K562 (cell line): ENCODE data around the gene SLC5A10. TPM values are rescaled to one million over a fixed set of nuclear protein-coding genes. Genes with fewer than 3 reads are reported as not detected.

Experiments
- BRF2 ChIP-seq: IDR thresholded peaks from 3 replicates; pipeline ENCODE4 v1.6.1; 2011; ENCODE audit warnings: borderline replicate concordance, mild to moderate bottlenecking; ENCODE audit not compliant: insufficient read length, insufficient read depth
- CCNT2 ChIP-seq: IDR thresholded peaks from 2 replicates; pipeline ENCODE4 v1.6.1; 2011; ENCODE audit warnings: borderline replicate concordance, low read depth, mild to moderate bottlenecking, moderate library complexity, mixed read lengths, low read length; ENCODE audit not compliant: insufficient read length; ENCODE audit errors: extremely low read depth
- CSDE1 ChIP-seq, 2 experiments: fragments of 450-650 bp; IDR thresholded peaks; 2 replicates each; pipeline ENCODE4 v1.6.1; 2016; ENCODE audit warnings: mild to moderate bottlenecking in 1 of 2
- CTBP1 ChIP-seq: fragments of 450-650 bp; IDR thresholded peaks from 2 replicates; pipeline ENCODE4 v1.6.1; 2016; ENCODE audit warnings: borderline replicate concordance
- DPF2 ChIP-seq: fragments of 450-650 bp; IDR thresholded peaks from 2 replicates; pipeline ENCODE4 v1.6.1; 2016
- ETS2 ChIP-seq: IDR thresholded peaks from 2 replicates; pipeline ENCODE4 v1.6.1; 2016; ENCODE audit warnings: borderline replicate concordance, missing genetic modification characterization, mild to moderate bottlenecking, moderate library complexity, missing compliant biosample characterization; ENCODE audit not compliant: poor library complexity, severe bottlenecking
- HCFC1 ChIP-seq: IDR thresholded peaks from 2 replicates; pipeline ENCODE4 v1.6.1; 2012; ENCODE audit warnings: low read depth, low read length, improper control_type of control experiment
- HDAC6 ChIP-seq: IDR thresholded peaks from 2 replicates; pipeline ENCODE4 v1.6.1; 2012; ENCODE audit warnings: low read depth, mild to moderate bottlenecking, control low read depth, inconsistent platforms, low read length, moderate library complexity
- JUND ChIP-seq, 2 experiments: IDR thresholded peaks; 2 replicates in 1 of 2; 3 replicates in 1 of 2; pipeline ENCODE4 v1.6.1; 2011; ENCODE audit warnings: borderline replicate concordance in 2 of 2, low read depth in 2 of 2, low read length in 2 of 2, improper control_type of control experiment in 1 of 2, missing biosample characterization in 1 of 2, missing genetic modification characterization in 1 of 2, missing genetic modification reagents in 1 of 2
- KAT8 ChIP-seq: fragments of 450-650 bp; IDR thresholded peaks from 2 replicates; pipeline ENCODE4 v1.6.1; 2016; ENCODE audit warnings: low read depth, mild to moderate bottlenecking
- KLF16 ChIP-seq: IDR thresholded peaks from 2 replicates; pipeline ENCODE4 v1.6.1; 2016; ENCODE audit warnings: antibody characterized with exemption
- MAZ ChIP-seq, 2 experiments: fragments of 450-650 bp in 1 of 2; sonication (generic) in 1 of 2; formaldehyde crosslinking; IDR thresholded peaks in 1 of 2; conservative IDR thresholded peaks in 1 of 2; 2 replicates each; pipeline versions ENCODE4 v1.4.0 to v1.5.0; 2020; ENCODE audit warnings: mild to moderate bottlenecking in 1 of 2, missing genetic modification reagents in 1 of 2
- NUFIP1 ChIP-seq: fragments of 450-650 bp; IDR thresholded peaks from 2 replicates; pipeline ENCODE4 v1.6.1; 2018; ENCODE audit not compliant: partially characterized antibody
- OTX1 ChIP-seq: fragments of 450-650 bp; formaldehyde crosslinking; IDR thresholded peaks from 2 replicates; pipeline ENCODE4 v1.4.0; 2022; ENCODE audit warnings: mild to moderate bottlenecking
- PHB ChIP-seq: fragments of 250-450 bp; sonication (Bioruptor Pico); IDR thresholded peaks from 2 replicates; pipeline ENCODE4 v1.5.0; 2021
- POLR2A ChIP-seq: fragments of 450-650 bp; conservative IDR thresholded peaks from 2 replicates; pipeline ENCODE4 v1.6.1; 2016
- PTRF ChIP-seq: fragments of 450-650 bp; IDR thresholded peaks from 2 replicates; pipeline ENCODE4 v1.6.1; 2016; ENCODE audit warnings: mild to moderate bottlenecking, missing genetic modification characterization, missing compliant biosample characterization
- PYGO2 ChIP-seq: fragments of 450-650 bp; IDR thresholded peaks from 2 replicates; pipeline ENCODE4 v1.6.1; 2016; ENCODE audit warnings: mild to moderate bottlenecking, missing genetic modification characterization, moderate library complexity, missing compliant biosample characterization
- RFX1 ChIP-seq: fragments of 450-650 bp; IDR thresholded peaks from 2 replicates; pipeline ENCODE4 v1.6.1; 2016; ENCODE audit warnings: mild to moderate bottlenecking, moderate library complexity
- RFX5 ChIP-seq: IDR thresholded peaks from 2 replicates; pipeline ENCODE4 v1.6.1; 2011; ENCODE audit warnings: low read depth, mild to moderate bottlenecking, improper control_type of control experiment, low read length
- SFPQ ChIP-seq: fragments of 200-400 bp; formaldehyde crosslinking; IDR thresholded peaks from 2 replicates; pipeline ENCODE4 v1.6.1; 2017; ENCODE audit warnings: mild to moderate bottlenecking, low read depth, low read length, moderate library complexity
- SREBF1 ChIP-seq: fragments of 150-350 bp; IDR thresholded peaks from 2 replicates; pipeline ENCODE4 v1.6.1; 2014; ENCODE audit warnings: antibody characterized with exemption, low read depth, low read length, borderline replicate concordance
- ZBTB1 ChIP-seq: sonication (generic); formaldehyde crosslinking; IDR thresholded peaks from 2 replicates; pipeline ENCODE4 v1.8.1; 2023; ENCODE audit warnings: missing genetic modification reagents, low read depth, mild to moderate bottlenecking, borderline replicate concordance
- ZBTB9 ChIP-seq: fragments of 450-650 bp; formaldehyde crosslinking; IDR thresholded peaks from 2 replicates; pipeline ENCODE4 v1.4.0; 2020; ENCODE audit warnings: mild to moderate bottlenecking, moderate library complexity
- ZNF354B ChIP-seq: fragments of 250-450 bp; sonication (Bioruptor Pico); IDR thresholded peaks from 2 replicates; pipeline ENCODE4 v1.4.0; 2020
- ZNF644 ChIP-seq: fragments of 200-800 bp; sonication (Bioruptor generic); IDR thresholded peaks from 2 replicates; pipeline ENCODE4 v1.6.1; 2016; ENCODE audit warnings: low read depth, missing genetic modification characterization, missing compliant biosample characterization
- ZNF79 ChIP-seq: fragments of 250-450 bp; sonication (Bioruptor Pico); IDR thresholded peaks from 2 replicates; pipeline ENCODE4 v1.4.0; 2020; ENCODE audit warnings: low read depth, mild to moderate bottlenecking, moderate library complexity
- polyA plus RNA-seq, 8 experiments: library from polyadenylated mRNA; depleted of rRNA in 4 of 8; stranded (reverse) in 5 of 8; unstranded in 3 of 8; fragments of >200 nt; fragmentation: Nextera tagmentation in 2 of 8; fragmentation: Illumina TruSeq in 1 of 8; extraction: Ambion mirVana in 2 of 8; extraction: Trizol in 1 of 8; gene quantifications; 2 replicates each; pipeline versions ENCODE4 v1.2.1 to v1.2.3, GENCODE V29; 2011 to 2014; ENCODE audit warnings: inconsistent platforms in 1 of 8, missing spikeins in 1 of 8
- total RNA-seq, 7 experiments: library from RNA; depleted of rRNA in 6 of 7; stranded (reverse); fragments of >200 nt in 6 of 7; fragmentation: Illumina TruSeq in 2 of 7; extraction: Trizol in 2 of 7; gene quantifications; 2 replicates each; pipeline versions ENCODE4 v1.2.1 to v1.2.3, GENCODE V29; 2011 to 2021; ENCODE audit warnings: low replicate concordance in 1 of 7

Gene SLC5A10
- total and polyA plus RNA-seq, 9 of the 15 experiments (the other 6 are each of a cell fraction or from before 2014, with no cell fraction given), result 0.03 to 0.09 (median 0.03) TPM; not detected in 5

GRCh38 chr17:18997650-18998196 is 45.8 kb downstream of the SLC5A10 start (continued):
- TF ChIP-seq SFPQ, result no peak
- no peak for TF ChIP-seq KAT8
- TF ChIP-seq KLF16, result 0 out of 2 replicates have a peak, but pooled peaks have one; percentile 5
- no peak for TF ChIP-seq CSDE1 (IDR thresholded peaks at IDR 0.05)
- TF ChIP-seq ZBTB1 (CRISPR knock-in tag), result no peak
- no peak for TF ChIP-seq HDAC6
- no peak for TF ChIP-seq PHB (CRISPR knock-in tag)
- TF ChIP-seq SREBF1, result no peak
- TF ChIP-seq NUFIP1, result no peak
- TF ChIP-seq RFX5, result no peak
- no peak for TF ChIP-seq HCFC1
- no peak for TF ChIP-seq MAZ (CRISPR knock-in tag; conservative IDR thresholded peaks at IDR 0.05 in 1 of 2, IDR thresholded peaks at IDR 0.05 in 1 of 2)
- TF ChIP-seq PTRF (tag), result no peak
- no peak for TF ChIP-seq OTX1
- TF ChIP-seq POLR2A, result no peak
- TF ChIP-seq ZNF644 (tag), result no peak
- no peak for TF ChIP-seq CTBP1
- TF ChIP-seq PYGO2, result no peak
- peak; percentile 35; the same call in 1 of the 2 replicates for TF ChIP-seq DPF2
- TF ChIP-seq RFX1, result no peak; the same call in 1 of the 2 replicates
- no peak for TF ChIP-seq ZBTB9 (CRISPR knock-in tag)
- TF ChIP-seq ZNF354B, result no peak
- TF ChIP-seq ETS2, result no peak
- no peak for TF ChIP-seq ZNF79 (CRISPR knock-in tag)
- TF ChIP-seq CCNT2, result no peak
- TF ChIP-seq BRF2, result no peak
- no peak for TF ChIP-seq JUND (IDR thresholded peaks at IDR 0.05; ENCODE audit: borderline replicate concordance, low read depth, low read length)
- TF ChIP-seq JUND (tag; IDR thresholded peaks at IDR 0.05; ENCODE audit: borderline replicate concordance, low read depth, low read length), result no peak
